NCI-H1694 treated with DMSO at 0.1 percent for 48 hours (cell line): Measurements from ENCODE around the gene ST3GAL3.

Experiments
- DNase-seq: peaks from one replicate; lab custom pipeline; 2025; lab: John Stamatoyannopoulos, UW

ST3GAL3 gene

GRCh38 chr1:43942411-43942810 is 235.1 kb downstream of the ST3GAL3 start:
- DNase-seq, result no peak

DNA sequence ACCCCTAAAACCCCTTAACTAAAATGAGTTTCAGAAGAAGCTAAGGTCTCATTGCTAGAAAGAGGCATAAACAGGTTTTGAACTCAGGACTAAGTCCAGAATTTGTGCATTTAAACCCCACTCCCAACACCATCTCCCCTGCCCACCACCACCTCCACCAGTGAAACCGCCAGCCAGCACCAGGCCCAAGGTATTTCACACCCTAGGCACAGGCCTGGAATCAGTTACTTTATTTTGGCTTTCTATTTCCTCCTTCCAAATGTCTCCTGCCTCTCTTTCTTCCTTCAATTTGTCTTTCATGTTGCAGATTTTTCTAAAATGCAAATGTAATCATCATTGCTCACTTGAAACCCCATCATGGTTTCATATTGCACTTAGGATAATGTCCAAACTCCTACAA is 237.5 kb downstream of the ST3GAL3 start:
- DNase-seq, result no peak

GRCh38 chr1:43945674-43946235 is 238.4 kb downstream of the ST3GAL3 start:
- DNase-seq, result no peak

GRCh38 chr1:43946236-43947060 is 239.1 kb downstream of the ST3GAL3 start, which contains the start of gene IPO13:
Gene IPO13 (plus strand): TSS chr1:43946950. CDS start chr1:43947601, 651 bp downstream.
- peak; percentile 83 for DNase-seq

DNA sequence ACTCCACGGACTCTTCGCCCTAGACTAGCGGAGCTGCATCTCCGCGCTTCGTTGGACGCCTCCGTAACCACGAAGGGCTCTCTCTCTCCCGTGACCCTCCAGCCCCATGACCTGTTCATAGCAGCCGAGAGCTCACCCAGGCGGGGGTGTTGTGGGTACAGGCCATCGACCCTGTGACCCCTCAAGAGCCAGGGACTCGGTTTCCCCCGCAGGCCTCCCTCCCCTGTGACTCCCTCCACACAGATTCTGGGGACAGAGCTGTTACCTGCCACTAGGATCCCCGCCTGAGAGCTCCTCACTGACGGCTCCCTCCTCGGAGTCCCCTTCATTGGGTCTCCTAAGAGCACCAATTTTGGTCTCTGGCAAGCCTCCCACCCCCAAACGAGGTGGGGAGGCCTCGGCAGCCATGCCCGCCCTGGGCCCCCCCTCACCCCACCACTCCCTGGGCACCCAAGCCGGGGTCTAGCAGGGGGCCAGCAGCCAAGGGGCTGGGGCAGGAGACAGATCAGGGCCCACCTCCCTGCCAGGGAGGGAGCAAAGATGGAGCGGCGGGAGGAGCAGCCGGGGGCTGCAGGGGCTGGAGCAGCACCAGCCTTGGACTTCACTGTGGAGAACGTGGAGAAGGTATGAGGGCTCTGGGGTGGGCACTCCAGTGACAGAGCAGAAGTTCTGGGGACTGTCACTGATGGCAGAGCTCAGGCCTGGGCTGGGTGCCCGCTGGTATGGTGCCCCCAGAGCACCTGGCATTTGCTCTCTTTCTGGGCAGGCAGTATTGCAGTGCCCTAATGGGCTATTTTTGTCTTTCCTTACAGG is 239.9 kb downstream of the ST3GAL3 start:
- no peak for DNase-seq

GRCh38 chr1:43947874-43948437 is 240.6 kb downstream of the ST3GAL3 start:
- no peak for DNase-seq

DNA sequence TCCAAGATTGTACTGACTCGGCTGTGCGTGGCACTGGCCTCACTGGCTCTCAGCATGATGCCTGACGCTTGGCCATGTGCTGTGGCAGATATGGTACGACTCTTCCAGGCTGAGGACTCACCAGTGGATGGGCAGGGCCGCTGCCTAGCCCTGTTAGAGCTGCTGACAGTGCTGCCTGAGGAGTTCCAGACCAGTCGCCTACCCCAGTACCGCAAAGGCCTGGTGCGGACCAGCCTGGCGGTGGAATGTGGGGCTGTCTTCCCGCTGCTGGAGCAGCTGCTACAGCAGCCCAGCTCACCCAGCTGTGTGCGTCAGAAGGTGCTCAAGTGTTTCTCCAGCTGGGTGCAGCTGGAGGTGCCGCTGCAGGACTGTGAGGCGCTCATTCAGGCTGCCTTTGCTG is 242.3 kb downstream of the ST3GAL3 start:
- DNase-seq, result no peak

DNA sequence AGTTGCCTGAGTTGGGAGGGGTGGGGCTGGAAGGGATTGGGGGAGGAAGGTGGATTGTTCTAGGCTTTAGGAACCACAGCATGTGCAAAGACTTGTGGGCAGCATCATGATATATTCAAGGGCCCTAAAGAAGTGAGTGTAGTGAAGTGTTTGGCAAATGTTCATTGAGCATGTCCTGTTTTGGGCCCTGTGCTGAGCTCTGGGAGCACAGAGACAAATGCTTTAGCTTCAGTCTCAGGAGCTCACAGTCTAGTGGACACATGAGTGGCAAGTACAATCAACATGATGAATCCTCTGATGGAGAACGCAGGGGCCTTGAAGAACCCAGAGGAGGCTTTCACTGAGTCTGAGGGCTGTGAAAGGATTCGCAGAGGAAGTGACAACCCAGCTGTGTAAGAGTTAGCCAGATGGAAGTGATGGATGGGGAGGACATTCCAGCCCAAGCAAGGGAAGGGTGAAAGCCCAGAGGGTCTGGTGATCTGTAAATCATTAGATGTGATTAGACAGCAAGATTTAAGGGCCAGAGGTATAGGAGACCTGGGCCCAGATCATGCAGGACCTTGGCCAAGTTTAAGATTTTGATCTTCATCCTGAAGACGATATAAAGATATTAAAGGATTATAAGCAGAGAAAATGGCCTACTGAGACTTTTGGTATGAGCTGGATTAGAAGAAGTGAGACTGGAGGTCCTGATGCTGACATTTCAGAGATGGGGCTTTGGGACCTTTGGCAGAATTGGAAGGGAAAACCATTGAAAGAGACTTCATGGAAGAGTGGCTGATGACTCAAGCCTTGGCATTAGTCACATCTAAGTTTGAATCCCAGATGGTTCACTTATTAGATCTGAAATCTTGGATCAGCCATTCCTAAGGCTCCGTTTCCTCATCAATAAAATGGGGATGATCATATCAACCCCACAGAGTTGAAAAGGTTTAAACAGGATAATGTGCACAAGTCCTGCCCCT is 244.0 kb downstream of the ST3GAL3 start:
- no peak for DNase-seq

- no peak for DNase-seq
These were observed 245.5 kb downstream of the ST3GAL3 start for GRCh38 chr1:43952731-43953346.

GRCh38 chr1:43953361-43953760 is 246.0 kb downstream of the ST3GAL3 start:
- DNase-seq, result no peak

- no peak for DNase-seq
These were observed 246.7 kb downstream of the ST3GAL3 start for GRCh38 chr1:43954036-43954435.

DNA sequence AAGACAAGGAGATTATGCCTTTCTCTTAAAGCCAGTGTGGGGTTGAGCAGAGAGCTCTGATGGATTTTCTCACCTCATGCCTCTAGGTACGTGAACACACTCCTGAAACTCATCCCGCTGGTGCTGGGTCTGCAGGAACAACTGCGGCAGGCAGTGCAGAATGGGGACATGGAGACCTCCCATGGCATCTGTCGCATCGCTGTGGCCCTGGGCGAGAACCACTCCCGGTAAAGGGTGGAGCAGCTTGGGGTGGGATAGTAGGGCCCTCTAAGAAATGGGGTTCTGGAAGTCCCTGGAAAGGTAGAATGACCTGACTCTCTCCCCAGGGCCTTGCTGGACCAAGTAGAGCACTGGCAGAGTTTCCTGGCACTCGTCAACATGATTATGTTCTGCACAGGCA is 248.9 kb downstream of the ST3GAL3 start:
- DNase-seq, result no peak

DNA sequence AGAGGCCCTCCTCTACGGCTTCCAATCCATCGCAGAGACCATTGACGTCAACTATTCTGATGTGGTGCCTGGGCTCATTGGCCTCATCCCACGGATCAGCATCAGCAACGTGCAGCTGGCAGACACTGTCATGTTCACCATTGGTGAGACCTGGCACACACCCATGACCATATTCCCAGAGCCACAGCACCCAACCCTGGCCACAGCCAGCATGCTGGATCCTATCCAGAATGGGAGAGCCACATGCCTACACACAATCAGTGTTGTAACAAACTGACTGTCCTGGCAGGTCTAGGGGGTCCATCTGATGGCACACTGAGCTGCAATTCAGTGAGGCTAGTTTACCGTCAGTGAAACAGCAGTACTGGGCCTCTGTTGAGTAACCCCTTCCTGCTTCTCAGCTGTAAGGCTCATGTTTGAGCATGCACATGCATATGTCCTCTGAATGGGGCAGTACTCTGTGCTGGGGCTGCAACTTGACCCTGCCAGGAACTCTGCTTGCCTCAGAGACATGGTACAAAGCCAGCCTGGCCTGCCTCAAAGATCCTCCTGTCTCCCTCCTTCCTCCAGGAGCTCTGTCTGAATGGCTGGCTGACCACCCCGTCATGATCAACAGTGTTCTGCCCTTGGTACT is 250.2 kb downstream of the ST3GAL3 start:
- no peak for DNase-seq

- no peak for DNase-seq
These were observed 251.3 kb downstream of the ST3GAL3 start for GRCh38 chr1:43958351-43959255.

DNA sequence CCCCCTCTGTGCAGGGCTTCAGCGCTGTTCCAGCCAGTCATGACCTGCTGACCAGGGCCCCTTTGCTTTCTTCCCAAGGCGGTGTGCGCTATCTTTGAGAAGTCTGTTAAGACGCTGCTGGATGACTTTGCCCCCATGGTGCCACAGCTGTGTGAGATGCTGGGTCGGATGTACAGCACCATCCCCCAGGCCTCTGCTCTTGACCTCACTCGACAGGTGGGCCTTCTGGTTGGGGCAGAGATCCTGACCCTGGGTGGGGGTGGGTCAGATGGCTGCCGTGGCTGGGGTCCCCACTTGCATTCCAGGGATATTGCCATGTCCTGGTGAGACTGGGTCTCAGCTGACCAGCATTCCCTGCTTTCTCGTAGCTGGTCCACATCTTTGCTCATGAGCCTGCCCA is 253.5 kb downstream of the ST3GAL3 start:
- DNase-seq, result no peak

GRCh38 chr1:43961692-43962091 is 254.4 kb downstream of the ST3GAL3 start:
- DNase-seq, result no peak

- DNase-seq, result no peak
These were observed 255.0 kb downstream of the ST3GAL3 start for GRCh38 chr1:43962324-43962723.

DNA sequence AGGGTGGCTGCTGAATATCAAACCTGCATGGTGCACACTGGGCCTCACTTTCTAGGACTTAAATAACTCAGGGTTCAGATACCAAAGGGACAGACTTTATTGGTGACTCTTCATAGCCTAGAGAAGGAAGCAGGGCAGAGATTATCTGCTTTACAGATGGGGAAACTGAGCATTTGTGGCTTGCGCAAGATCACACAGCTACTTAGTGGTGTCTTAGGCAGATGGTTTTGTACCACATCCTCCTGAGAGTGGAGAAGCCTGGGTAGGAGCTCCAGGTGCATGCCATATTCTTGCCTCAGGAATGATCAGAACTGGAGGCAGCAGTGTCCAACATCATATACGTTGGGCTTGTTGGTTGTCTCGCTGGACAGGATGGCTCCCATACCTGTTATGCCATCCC is 255.7 kb downstream of the ST3GAL3 start:
- DNase-seq, result no peak

GRCh38 chr1:43963890-43964289 is 256.6 kb downstream of the ST3GAL3 start:
- no peak for DNase-seq
